Fibroblast of the aortic adventitia (primary cell): Measurements from ENCODE around the gene ZSCAN25. TPM values are rescaled to one million over a fixed set of nuclear protein-coding genes. Genes with fewer than 3 reads are reported as not detected.
"Not testable (repeated sequence)": the region's sequence is repeated elsewhere in the genome, so short reads cannot be mapped to it uniquely, and the experiment has no call there.

Experiments used
- DNase-seq: peaks from one replicate; pipeline ENCODE4 v3.0.0-alpha.2; 2010; ENCODE audit warnings: low read depth
- H3K4me3 ChIP-seq: 2 replicates; pipeline ENCODE4 v1.5.1; 2011; ENCODE audit warnings: low read depth, mild to moderate bottlenecking, control low read depth, low read length, moderate library complexity
- total RNA-seq: library from RNA; depleted of rRNA; stranded (reverse); fragments of >200 nt; gene quantifications from 2 replicates; pipeline ENCODE4 v1.2.3, GENCODE V29; 2012; ENCODE audit warnings: low replicate concordance
- TF ChIP-seq, protein P1 (sequence below): IDR thresholded peaks from 2 replicates; pipeline ENCODE4 v1.5.1; 2011; ENCODE audit warnings: mild to moderate bottlenecking, low read length, control low read depth, inconsistent platforms; ENCODE audit not compliant: insufficient read depth

The ZSCAN25 gene
- total RNA-seq, 1 donor: 8.1 TPM

- TF ChIP-seq, protein P1, sequence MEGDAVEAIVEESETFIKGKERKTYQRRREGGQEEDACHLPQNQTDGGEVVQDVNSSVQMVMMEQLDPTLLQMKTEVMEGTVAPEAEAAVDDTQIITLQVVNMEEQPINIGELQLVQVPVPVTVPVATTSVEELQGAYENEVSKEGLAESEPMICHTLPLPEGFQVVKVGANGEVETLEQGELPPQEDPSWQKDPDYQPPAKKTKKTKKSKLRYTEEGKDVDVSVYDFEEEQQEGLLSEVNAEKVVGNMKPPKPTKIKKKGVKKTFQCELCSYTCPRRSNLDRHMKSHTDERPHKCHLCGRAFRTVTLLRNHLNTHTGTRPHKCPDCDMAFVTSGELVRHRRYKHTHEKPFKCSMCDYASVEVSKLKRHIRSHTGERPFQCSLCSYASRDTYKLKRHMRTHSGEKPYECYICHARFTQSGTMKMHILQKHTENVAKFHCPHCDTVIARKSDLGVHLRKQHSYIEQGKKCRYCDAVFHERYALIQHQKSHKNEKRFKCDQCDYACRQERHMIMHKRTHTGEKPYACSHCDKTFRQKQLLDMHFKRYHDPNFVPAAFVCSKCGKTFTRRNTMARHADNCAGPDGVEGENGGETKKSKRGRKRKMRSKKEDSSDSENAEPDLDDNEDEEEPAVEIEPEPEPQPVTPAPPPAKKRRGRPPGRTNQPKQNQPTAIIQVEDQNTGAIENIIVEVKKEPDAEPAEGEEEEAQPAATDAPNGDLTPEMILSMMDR: peak; percentile 20
- peak; percentile 32 for DNase-seq
- no peak overlapping the region for H3K4me3 ChIP-seq
Measured at GRCh38 chr7:99631295-99632109, 14.8 kb downstream of the ZSCAN25 start.

DNA sequence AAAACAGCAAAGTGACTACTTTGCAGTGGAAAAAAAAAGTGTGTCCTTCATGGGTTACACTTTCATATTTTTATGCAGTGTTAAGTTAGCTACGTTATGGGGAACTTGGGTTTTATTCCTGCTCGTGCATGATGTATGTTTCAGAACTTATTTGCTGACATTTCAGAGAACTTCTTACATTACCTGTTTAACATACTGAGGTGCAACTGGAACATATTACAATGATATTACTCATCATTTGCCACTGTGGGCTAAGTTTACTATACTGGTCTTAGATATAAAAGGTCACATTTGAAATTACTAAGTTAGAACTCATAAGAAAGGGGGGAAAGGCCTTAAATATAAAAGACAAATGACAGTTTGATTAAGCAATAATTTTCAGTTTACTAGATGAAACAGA lies 20.7 kb downstream of the ZSCAN25 start:
- H3K4me3 ChIP-seq, DNase-seq: not testable (repeated sequence)

DNA sequence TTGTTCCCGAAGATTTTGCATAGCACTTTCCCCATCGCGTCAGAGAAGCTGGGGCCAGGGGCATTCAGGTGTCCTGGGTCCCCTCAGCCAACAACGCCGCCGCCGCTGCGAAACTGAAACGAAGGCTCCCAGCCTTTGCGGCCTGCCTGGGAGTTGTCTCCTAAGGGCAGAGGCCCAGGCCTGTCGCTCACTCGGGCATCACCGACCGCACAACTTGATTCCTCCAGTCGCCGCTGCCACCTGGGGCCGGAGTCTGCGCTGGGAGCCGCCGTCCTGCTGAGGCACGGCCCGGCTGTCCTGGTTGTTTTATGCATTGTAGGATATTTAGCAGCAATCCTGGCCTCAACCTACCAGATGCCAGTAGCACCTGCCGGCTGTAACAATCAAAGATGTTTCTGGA lies 22.0 kb downstream of the ZSCAN25 start:
- H3K4me3 ChIP-seq: no peak overlapping the region
- DNase-seq: no peak
- TF ChIP-seq, protein P1: no peak

DNA sequence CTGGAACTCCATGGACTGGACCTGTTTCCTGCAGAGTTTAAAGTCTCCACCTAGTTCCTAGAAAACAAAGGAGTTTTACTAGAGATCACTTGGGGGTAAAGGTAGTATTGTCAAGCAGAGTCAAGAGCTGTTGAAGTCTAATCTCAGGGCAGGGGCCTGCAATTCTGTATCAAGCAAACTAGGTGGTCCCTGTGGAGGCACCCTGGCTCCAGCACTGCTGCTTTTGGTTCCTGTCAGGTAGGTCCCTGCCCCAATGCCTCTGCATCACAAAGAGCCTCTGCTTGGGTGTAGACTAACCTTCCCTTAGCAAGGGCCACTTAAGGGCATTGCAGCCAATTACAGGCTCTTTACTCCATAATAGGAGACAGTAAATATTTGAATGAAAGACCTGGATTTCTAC lies 22.5 kb downstream of the ZSCAN25 start:
- TF ChIP-seq, protein P1: no peak
- no peak overlapping the region for H3K4me3 ChIP-seq
- no peak for DNase-seq

GRCh38 chr7:99642027-99642426 lies 25.3 kb downstream of the ZSCAN25 start:
- DNase-seq: no peak
- TF ChIP-seq, protein P1: no peak

GRCh38 chr7:99643464-99643863 lies 26.7 kb downstream of the ZSCAN25 start:
- DNase-seq: no peak
- H3K4me3 ChIP-seq: no peak overlapping the region
- TF ChIP-seq, protein P1: no peak

More at GRCh38 chr7:99642027-99642426, 25.3 kb downstream of the ZSCAN25 start:
- H3K4me3 ChIP-seq: no peak overlapping the region

GRCh38 chr7:99644431-99644830 lies 27.7 kb downstream of the ZSCAN25 start:
- TF ChIP-seq, protein P1: no peak
- H3K4me3 ChIP-seq: no peak overlapping the region
- no peak for DNase-seq
